ENCODE results near the gene PRDM2.

- TF ChIP-seq, protein P1, sequence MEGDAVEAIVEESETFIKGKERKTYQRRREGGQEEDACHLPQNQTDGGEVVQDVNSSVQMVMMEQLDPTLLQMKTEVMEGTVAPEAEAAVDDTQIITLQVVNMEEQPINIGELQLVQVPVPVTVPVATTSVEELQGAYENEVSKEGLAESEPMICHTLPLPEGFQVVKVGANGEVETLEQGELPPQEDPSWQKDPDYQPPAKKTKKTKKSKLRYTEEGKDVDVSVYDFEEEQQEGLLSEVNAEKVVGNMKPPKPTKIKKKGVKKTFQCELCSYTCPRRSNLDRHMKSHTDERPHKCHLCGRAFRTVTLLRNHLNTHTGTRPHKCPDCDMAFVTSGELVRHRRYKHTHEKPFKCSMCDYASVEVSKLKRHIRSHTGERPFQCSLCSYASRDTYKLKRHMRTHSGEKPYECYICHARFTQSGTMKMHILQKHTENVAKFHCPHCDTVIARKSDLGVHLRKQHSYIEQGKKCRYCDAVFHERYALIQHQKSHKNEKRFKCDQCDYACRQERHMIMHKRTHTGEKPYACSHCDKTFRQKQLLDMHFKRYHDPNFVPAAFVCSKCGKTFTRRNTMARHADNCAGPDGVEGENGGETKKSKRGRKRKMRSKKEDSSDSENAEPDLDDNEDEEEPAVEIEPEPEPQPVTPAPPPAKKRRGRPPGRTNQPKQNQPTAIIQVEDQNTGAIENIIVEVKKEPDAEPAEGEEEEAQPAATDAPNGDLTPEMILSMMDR (IDR thresholded peaks at IDR 0.05) = no peak
- no peak for TF ChIP-seq POLR2AphosphoS5 (IDR thresholded peaks at IDR 0.05)
- TF ChIP-seq POLR2A (IDR thresholded peaks at IDR 0.05) = no peak
Observed at GRCh38 chr1:13756557-13757315, 56.7 kb downstream of the PRDM2 start.

Data from sigmoid colon (tissue), 4 donors.